ENCODE data around the gene SMIM35. TPM values are rescaled to one million over a fixed set of nuclear protein-coding genes. Genes with fewer than 3 reads are reported as not detected.

The SMIM35 gene
- polyA plus RNA-seq, 1 of the 3 experiments (the other 2 are of a cell fraction) = not detected

- Histone ChIP-seq H3K4me3 (ENCODE audit: low read depth in 2 of 2, low read length in 1 of 2) (no peak overlapping the region), H3K9me2 (no peaks in the 10 kb centered on the region), H3K9me3 (no peaks in the 10 kb centered on the region), H3K27ac (ENCODE audit: low read depth in 2 of 2, low read length in 1 of 2) (no peak overlapping the region), H3K4me1 (ENCODE audit: control insufficient read depth in 1 of 2, insufficient read depth in 2 of 2, low read depth in 1 of 2, low read length in 1 of 2) (no peaks in the 10 kb centered on the region), H3K79me2 (ENCODE audit: insufficient read depth) (no peaks in the 10 kb centered on the region), H4K20me1 (ENCODE audit: insufficient read depth) (no peaks in the 10 kb centered on the region), H3F3A (replicated peaks; ENCODE audit: insufficient read depth) (no peaks in the 10 kb centered on the region), H3K9ac (no peak overlapping the region), H3K27me3 (ENCODE audit: insufficient read depth) (peaks cover 6% of the 10 kb centered on the region; the same call in 1 of the 2 replicates), H3K36me3 (replicated peaks in 1 of 2; ENCODE audit: control insufficient read depth in 1 of 2, insufficient read depth in 2 of 2, low read length in 1 of 2) (no peaks in the 10 kb centered on the region), H3K4me2 (no peak overlapping the region), H2AFZ (ENCODE audit: low read depth) (no peak overlapping the region)
- no peak for DNase-seq
- CTCF ChIA-PET = interaction anchor here (0.7 to 2.3 kb wide), 2 partner anchors 35 to 264 kb away, joined by 3 to 6 read pairs; no protein-coding TSS in a partner anchor
- WGBS (ENCODE audit: low lambda C conversion rate) = 29% methylated on average over 5 of the region's 6 CpGs
- TF ChIP-seq, protein P1, sequence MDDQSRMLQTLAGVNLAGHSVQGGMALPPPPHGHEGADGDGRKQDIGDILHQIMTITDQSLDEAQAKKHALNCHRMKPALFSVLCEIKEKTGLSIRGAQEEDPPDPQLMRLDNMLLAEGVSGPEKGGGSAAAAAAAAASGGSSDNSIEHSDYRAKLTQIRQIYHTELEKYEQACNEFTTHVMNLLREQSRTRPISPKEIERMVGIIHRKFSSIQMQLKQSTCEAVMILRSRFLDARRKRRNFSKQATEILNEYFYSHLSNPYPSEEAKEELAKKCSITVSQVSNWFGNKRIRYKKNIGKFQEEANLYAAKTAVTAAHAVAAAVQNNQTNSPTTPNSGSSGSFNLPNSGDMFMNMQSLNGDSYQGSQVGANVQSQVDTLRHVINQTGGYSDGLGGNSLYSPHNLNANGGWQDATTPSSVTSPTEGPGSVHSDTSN (IDR thresholded peaks at IDR 0.05) = no peak
- TF ChIP-seq FOSL2 (IDR thresholded peaks at IDR 0.05; ENCODE audit: borderline replicate concordance, low read depth) (no peak), RXRA (IDR thresholded peaks at IDR 0.05; ENCODE audit: borderline replicate concordance, low read depth) (no peak), TCF12 (IDR thresholded peaks at IDR 0.05) (no peak), EP300 (IDR thresholded peaks at IDR 0.05; ENCODE audit: borderline replicate concordance in 1 of 2, low read depth in 1 of 2, low read length in 1 of 2) (no peak), RFX5 (IDR thresholded peaks at IDR 0.05; ENCODE audit: low read length) (no peak), SMC3 (IDR thresholded peaks at IDR 0.05; ENCODE audit: low read depth, low read length) (no peak), MXI1 (IDR thresholded peaks at IDR 0.05; ENCODE audit: low read depth, low read length) (no peak), NRF1 (IDR thresholded peaks at IDR 0.05; ENCODE audit: low read depth, low read length) (no peak), RAD21 (IDR thresholded peaks at IDR 0.05; ENCODE audit: low read length) (no peak), NFIC (IDR thresholded peaks at IDR 0.05; ENCODE audit: borderline replicate concordance) (no peak), USF1 (IDR thresholded peaks at IDR 0.05; ENCODE audit: borderline replicate concordance, low read depth) (no peak), EZH2phosphoT487 (IDR thresholded peaks at IDR 0.05; ENCODE audit: borderline replicate concordance, low read depth) (no peak), GABPA (IDR thresholded peaks at IDR 0.05; ENCODE audit: low read depth) (no peak), SIN3A (IDR thresholded peaks at IDR 0.05; ENCODE audit: borderline replicate concordance, low read depth, low read length) (no peak)
- TF ChIP-seq, protein P2, sequence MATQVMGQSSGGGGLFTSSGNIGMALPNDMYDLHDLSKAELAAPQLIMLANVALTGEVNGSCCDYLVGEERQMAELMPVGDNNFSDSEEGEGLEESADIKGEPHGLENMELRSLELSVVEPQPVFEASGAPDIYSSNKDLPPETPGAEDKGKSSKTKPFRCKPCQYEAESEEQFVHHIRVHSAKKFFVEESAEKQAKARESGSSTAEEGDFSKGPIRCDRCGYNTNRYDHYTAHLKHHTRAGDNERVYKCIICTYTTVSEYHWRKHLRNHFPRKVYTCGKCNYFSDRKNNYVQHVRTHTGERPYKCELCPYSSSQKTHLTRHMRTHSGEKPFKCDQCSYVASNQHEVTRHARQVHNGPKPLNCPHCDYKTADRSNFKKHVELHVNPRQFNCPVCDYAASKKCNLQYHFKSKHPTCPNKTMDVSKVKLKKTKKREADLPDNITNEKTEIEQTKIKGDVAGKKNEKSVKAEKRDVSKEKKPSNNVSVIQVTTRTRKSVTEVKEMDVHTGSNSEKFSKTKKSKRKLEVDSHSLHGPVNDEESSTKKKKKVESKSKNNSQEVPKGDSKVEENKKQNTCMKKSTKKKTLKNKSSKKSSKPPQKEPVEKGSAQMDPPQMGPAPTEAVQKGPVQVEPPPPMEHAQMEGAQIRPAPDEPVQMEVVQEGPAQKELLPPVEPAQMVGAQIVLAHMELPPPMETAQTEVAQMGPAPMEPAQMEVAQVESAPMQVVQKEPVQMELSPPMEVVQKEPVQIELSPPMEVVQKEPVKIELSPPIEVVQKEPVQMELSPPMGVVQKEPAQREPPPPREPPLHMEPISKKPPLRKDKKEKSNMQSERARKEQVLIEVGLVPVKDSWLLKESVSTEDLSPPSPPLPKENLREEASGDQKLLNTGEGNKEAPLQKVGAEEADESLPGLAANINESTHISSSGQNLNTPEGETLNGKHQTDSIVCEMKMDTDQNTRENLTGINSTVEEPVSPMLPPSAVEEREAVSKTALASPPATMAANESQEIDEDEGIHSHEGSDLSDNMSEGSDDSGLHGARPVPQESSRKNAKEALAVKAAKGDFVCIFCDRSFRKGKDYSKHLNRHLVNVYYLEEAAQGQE (IDR thresholded peaks at IDR 0.05; ENCODE audit: low read depth, low read length) = no peak
- TF ChIP-seq, protein P3, sequence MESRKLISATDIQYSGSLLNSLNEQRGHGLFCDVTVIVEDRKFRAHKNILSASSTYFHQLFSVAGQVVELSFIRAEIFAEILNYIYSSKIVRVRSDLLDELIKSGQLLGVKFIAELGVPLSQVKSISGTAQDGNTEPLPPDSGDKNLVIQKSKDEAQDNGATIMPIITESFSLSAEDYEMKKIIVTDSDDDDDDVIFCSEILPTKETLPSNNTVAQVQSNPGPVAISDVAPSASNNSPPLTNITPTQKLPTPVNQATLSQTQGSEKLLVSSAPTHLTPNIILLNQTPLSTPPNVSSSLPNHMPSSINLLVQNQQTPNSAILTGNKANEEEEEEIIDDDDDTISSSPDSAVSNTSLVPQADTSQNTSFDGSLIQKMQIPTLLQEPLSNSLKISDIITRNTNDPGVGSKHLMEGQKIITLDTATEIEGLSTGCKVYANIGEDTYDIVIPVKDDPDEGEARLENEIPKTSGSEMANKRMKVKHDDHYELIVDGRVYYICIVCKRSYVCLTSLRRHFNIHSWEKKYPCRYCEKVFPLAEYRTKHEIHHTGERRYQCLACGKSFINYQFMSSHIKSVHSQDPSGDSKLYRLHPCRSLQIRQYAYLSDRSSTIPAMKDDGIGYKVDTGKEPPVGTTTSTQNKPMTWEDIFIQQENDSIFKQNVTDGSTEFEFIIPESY (IDR thresholded peaks at IDR 0.05; ENCODE audit: borderline replicate concordance, low read depth) = no peak
- TF ChIP-seq, protein P4, sequence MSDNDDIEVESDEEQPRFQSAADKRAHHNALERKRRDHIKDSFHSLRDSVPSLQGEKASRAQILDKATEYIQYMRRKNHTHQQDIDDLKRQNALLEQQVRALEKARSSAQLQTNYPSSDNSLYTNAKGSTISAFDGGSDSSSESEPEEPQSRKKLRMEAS (IDR thresholded peaks at IDR 0.05; ENCODE audit: low read depth) = no peak
- POLR2A ChIA-PET = no interaction called here
These were observed 1.2 kb upstream of the SMIM35 start for GRCh38 chr11:118087931-118088330.

Data from SK-N-SH (cell line).